DND-41 (cell line): ENCODE results near the gene CNN3.

ENCODE experiments used
- ATAC-seq: fragments of 200-7000 bp; cut with Tn5 transposase; 3 replicates; pipeline ENCODE4 v1.9.1; 2021; ENCODE audit warnings: low read depth; ENCODE audit not compliant: insufficient read depth
- DNase-seq: peaks from one replicate; pipeline ENCODE4 v3.0.0-alpha.2; 2020
- H2AFZ ChIP-seq: 2 replicates; pipeline ENCODE4 v1.6.0; 2012; ENCODE audit warnings: low read depth, low read length
- H3K27ac ChIP-seq: 2 replicates; pipeline ENCODE4 v1.5.1; 2012; ENCODE audit warnings: low read length, inconsistent platforms
- H3K27me3 ChIP-seq: fragments of 200-600 bp; sonication (generic); 2 replicates; pipeline ENCODE4 v1.6.0; 2012; ENCODE audit warnings: low read length, mild to moderate bottlenecking, inconsistent platforms; ENCODE audit not compliant: insufficient read depth, poor library complexity
- H3K36me3 ChIP-seq: 2 replicates; pipeline ENCODE4 v1.5.1; 2012; ENCODE audit warnings: low read length, inconsistent platforms; ENCODE audit not compliant: insufficient read depth
- H3K4me1 ChIP-seq: 2 replicates; pipeline ENCODE4 v1.5.1; 2012; ENCODE audit warnings: mild to moderate bottlenecking, low read length; ENCODE audit not compliant: insufficient read depth
- H3K4me2 ChIP-seq: 2 replicates; pipeline ENCODE4 v1.6.0; 2012; ENCODE audit warnings: mild to moderate bottlenecking, moderate library complexity, low read length, inconsistent platforms; ENCODE audit not compliant: insufficient read depth
- H3K4me3 ChIP-seq, 2 experiments: fragments of 200-600 bp in 1 of 2; shearing (Covaris generic) in 1 of 2; 2 replicates each; pipeline ENCODE4 v1.5.1; 2012 to 2016; ENCODE audit warnings: inconsistent platforms in 2 of 2, low read length in 2 of 2, mild to moderate bottlenecking in 2 of 2, low read depth in 1 of 2, moderate library complexity in 1 of 2
- H3K79me2 ChIP-seq: 2 replicates; pipeline ENCODE4 v1.6.0; 2012; ENCODE audit warnings: low read length, inconsistent platforms; ENCODE audit not compliant: insufficient read depth
- H3K9ac ChIP-seq: 2 replicates; pipeline ENCODE4 v1.6.0; 2012; ENCODE audit warnings: low read depth, mild to moderate bottlenecking, inconsistent platforms, low read length, moderate library complexity
- H3K9me3 ChIP-seq: 2 replicates; pipeline ENCODE4 v1.5.1; 2012; ENCODE audit warnings: low read length, moderate library complexity, mild to moderate bottlenecking, inconsistent platforms; ENCODE audit not compliant: insufficient read depth, severe bottlenecking
- H4K20me1 ChIP-seq: 2 replicates; pipeline ENCODE4 v1.6.0; 2012; ENCODE audit warnings: low read length; ENCODE audit not compliant: insufficient read depth
- CTCF ChIP-seq: IDR thresholded peaks from 2 replicates; pipeline ENCODE4 v1.5.1; 2012; ENCODE audit warnings: borderline replicate concordance, low read length, moderate library complexity, mild to moderate bottlenecking; ENCODE audit not compliant: poor library complexity, severe bottlenecking; ENCODE audit errors: extremely low read depth
- EZH2 ChIP-seq: IDR thresholded peaks from 3 replicates; pipeline ENCODE4 v1.6.1; 2012; ENCODE audit warnings: borderline replicate concordance, low read depth, mild to moderate bottlenecking, moderate library complexity, low read length, inconsistent platforms; ENCODE audit not compliant: severe bottlenecking

CNN3 gene

GRCh38 chr1:94936861-94937620 is 10.1 kb upstream of the CNN3 start:
- DNase-seq (no peak), ATAC-seq (no peak)
- H3K27me3 ChIP-seq = no peaks in the 10 kb centered on the region
- no peaks in the 10 kb centered on the region for H3K79me2 ChIP-seq
- H3K27ac ChIP-seq = no peak overlapping the region
- H3K36me3 ChIP-seq = no peaks in the 10 kb centered on the region
- no peaks in the 10 kb centered on the region for H3K9me3 ChIP-seq
- H3K4me3 ChIP-seq = no peak overlapping the region
- H3K9ac ChIP-seq = no peak overlapping the region
- no peaks in the 10 kb centered on the region for H3K4me1 ChIP-seq
- no peak overlapping the region for H3K4me2 ChIP-seq
- no peak overlapping the region for H2AFZ ChIP-seq
- H4K20me1 ChIP-seq = no peaks in the 10 kb centered on the region
- TF ChIP-seq CTCF = no peak
- no peak for TF ChIP-seq EZH2

GRCh38 chr1:94935476-94935875 is 8.6 kb upstream of the CNN3 start:
- Histone ChIP-seq H4K20me1 (no peaks in the 10 kb centered on the region), H3K79me2 (no peaks in the 10 kb centered on the region), H3K9ac (no peak overlapping the region), H3K4me3 (no peak overlapping the region), H2AFZ (no peak overlapping the region), H3K36me3 (no peaks in the 10 kb centered on the region), H3K9me3 (no peaks in the 10 kb centered on the region), H3K4me1 (no peaks in the 10 kb centered on the region), H3K27ac (no peak overlapping the region), H3K27me3 (no peaks in the 10 kb centered on the region), H3K4me2 (no peak overlapping the region)
- ATAC-seq (no peak), DNase-seq (no peak)
- TF ChIP-seq EZH2 (no peak), CTCF (no peak)

- Histone ChIP-seq H3K9ac (no peak overlapping the region), H2AFZ (no peak overlapping the region), H3K9me3 (no peaks in the 10 kb centered on the region), H3K4me2 (no peak overlapping the region), H3K27me3 (no peaks in the 10 kb centered on the region), H3K4me1 (no peaks in the 10 kb centered on the region), H3K4me3 (no peak overlapping the region), H4K20me1 (no peaks in the 10 kb centered on the region), H3K79me2 (no peaks in the 10 kb centered on the region), H3K27ac (no peak overlapping the region), H3K36me3 (no peaks in the 10 kb centered on the region)
- no peak for ATAC-seq
- DNase-seq = no peak
- no peak for TF ChIP-seq CTCF
- TF ChIP-seq EZH2 = no peak
Measured at GRCh38 chr1:94935034-94935433, 8.1 kb upstream of the CNN3 start.

- Histone ChIP-seq H3K27ac (no peak overlapping the region), H2AFZ (no peak overlapping the region), H3K4me2 (no peak overlapping the region), H4K20me1 (no peaks in the 10 kb centered on the region), H3K9ac (no peak overlapping the region), H3K36me3 (no peaks in the 10 kb centered on the region), H3K27me3 (no peaks in the 10 kb centered on the region), H3K9me3 (no peaks in the 10 kb centered on the region), H3K4me3 (no peak overlapping the region), H3K79me2 (no peaks in the 10 kb centered on the region), H3K4me1 (no peaks in the 10 kb centered on the region)
- TF ChIP-seq EZH2 (no peak), CTCF (no peak)
- ATAC-seq (no peak), DNase-seq (no peak)
Measured at GRCh38 chr1:94934551-94934950, 7.6 kb upstream of the CNN3 start.
